HL-60 (cell line): ENCODE data around the gene CLDN10.

Experiments
- GABPA ChIP-seq: IDR thresholded peaks from 2 replicates; pipeline ENCODE4 v1.6.1; 2012; ENCODE audit warnings: low read depth
- POLR2AphosphoS5 ChIP-seq: IDR thresholded peaks from 2 replicates; pipeline ENCODE4 v1.6.1; 2012; ENCODE audit warnings: low read depth
- SPI1 ChIP-seq: IDR thresholded peaks from 2 replicates; pipeline ENCODE4 v1.6.1; 2012; ENCODE audit warnings: low read depth, mild to moderate bottlenecking, borderline replicate concordance
- TF ChIP-seq, protein P1 (sequence below): IDR thresholded peaks from one replicate; pipeline ENCODE4 v1.5.1; 2011; ENCODE audit warnings: low read length, control low read depth, inconsistent platforms; ENCODE audit not compliant: insufficient read depth
- TF ChIP-seq, protein P2 (sequence below): IDR thresholded peaks from 2 replicates; pipeline ENCODE4 v1.6.1; 2012; ENCODE audit warnings: low read depth; ENCODE audit not compliant: insufficient replicate concordance

DNA sequence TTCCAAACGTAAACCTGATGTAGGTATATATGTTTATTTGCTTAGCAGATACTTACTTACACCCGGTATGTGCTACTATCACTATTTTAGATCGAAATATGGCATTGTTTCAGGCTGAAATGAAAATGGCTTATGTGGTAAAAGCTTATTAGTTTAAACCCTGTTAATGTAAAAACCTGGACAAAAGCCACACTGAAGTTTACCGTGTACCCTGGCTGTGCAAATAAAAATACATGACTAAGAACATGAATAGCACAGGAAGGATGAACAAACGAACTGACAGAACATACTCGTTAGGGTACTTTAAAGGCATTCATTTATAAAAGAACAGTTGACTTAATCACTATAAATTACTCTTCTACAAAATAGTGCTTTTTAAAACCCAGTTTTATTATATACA, 6.6 kb downstream of the CLDN10 start:
- TF ChIP-seq, protein P1, sequence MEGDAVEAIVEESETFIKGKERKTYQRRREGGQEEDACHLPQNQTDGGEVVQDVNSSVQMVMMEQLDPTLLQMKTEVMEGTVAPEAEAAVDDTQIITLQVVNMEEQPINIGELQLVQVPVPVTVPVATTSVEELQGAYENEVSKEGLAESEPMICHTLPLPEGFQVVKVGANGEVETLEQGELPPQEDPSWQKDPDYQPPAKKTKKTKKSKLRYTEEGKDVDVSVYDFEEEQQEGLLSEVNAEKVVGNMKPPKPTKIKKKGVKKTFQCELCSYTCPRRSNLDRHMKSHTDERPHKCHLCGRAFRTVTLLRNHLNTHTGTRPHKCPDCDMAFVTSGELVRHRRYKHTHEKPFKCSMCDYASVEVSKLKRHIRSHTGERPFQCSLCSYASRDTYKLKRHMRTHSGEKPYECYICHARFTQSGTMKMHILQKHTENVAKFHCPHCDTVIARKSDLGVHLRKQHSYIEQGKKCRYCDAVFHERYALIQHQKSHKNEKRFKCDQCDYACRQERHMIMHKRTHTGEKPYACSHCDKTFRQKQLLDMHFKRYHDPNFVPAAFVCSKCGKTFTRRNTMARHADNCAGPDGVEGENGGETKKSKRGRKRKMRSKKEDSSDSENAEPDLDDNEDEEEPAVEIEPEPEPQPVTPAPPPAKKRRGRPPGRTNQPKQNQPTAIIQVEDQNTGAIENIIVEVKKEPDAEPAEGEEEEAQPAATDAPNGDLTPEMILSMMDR: no peak
- TF ChIP-seq, protein P2, sequence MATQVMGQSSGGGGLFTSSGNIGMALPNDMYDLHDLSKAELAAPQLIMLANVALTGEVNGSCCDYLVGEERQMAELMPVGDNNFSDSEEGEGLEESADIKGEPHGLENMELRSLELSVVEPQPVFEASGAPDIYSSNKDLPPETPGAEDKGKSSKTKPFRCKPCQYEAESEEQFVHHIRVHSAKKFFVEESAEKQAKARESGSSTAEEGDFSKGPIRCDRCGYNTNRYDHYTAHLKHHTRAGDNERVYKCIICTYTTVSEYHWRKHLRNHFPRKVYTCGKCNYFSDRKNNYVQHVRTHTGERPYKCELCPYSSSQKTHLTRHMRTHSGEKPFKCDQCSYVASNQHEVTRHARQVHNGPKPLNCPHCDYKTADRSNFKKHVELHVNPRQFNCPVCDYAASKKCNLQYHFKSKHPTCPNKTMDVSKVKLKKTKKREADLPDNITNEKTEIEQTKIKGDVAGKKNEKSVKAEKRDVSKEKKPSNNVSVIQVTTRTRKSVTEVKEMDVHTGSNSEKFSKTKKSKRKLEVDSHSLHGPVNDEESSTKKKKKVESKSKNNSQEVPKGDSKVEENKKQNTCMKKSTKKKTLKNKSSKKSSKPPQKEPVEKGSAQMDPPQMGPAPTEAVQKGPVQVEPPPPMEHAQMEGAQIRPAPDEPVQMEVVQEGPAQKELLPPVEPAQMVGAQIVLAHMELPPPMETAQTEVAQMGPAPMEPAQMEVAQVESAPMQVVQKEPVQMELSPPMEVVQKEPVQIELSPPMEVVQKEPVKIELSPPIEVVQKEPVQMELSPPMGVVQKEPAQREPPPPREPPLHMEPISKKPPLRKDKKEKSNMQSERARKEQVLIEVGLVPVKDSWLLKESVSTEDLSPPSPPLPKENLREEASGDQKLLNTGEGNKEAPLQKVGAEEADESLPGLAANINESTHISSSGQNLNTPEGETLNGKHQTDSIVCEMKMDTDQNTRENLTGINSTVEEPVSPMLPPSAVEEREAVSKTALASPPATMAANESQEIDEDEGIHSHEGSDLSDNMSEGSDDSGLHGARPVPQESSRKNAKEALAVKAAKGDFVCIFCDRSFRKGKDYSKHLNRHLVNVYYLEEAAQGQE: no peak
- TF ChIP-seq SPI1: no peak
- no peak for TF ChIP-seq POLR2AphosphoS5
- TF ChIP-seq GABPA: no peak
